H9 (cell line): Measurements from ENCODE around the gene ASMTL. TPM values are rescaled to one million over a fixed set of nuclear protein-coding genes. Genes with fewer than 3 reads are reported as not detected.
A peak's percentile ranks its signal among the peaks of the same experiment; 100 is the strongest.

Experiments used
- DNase-seq: peaks from one replicate; pipeline ENCODE4 v3.0.0-alpha.2; 2017
- H2AFZ ChIP-seq: one replicate; pipeline ENCODE4 v1.6.1; 2013; ENCODE audit warnings: mild to moderate bottlenecking, low read length, control low read depth, moderate library complexity
- H2AK5ac ChIP-seq: 2 replicates; pipeline ENCODE4 v1.6.1; 2013; ENCODE audit warnings: low read length, control low read depth, mixed read lengths; ENCODE audit not compliant: insufficient read length
- H2BK120ac ChIP-seq: one replicate; pipeline ENCODE4 v1.6.1; 2013; ENCODE audit warnings: low read depth, mild to moderate bottlenecking, low read length, control low read depth, inconsistent platforms; ENCODE audit not compliant: poor library complexity, severe bottlenecking
- H2BK12ac ChIP-seq: 2 replicates; pipeline ENCODE4 v1.6.1; 2013; ENCODE audit warnings: low read length, control low read depth, mixed read lengths, low read depth; ENCODE audit not compliant: insufficient read length
- H2BK15ac ChIP-seq: 2 replicates; pipeline ENCODE4 v1.6.1; 2013; ENCODE audit warnings: low read depth, low read length, control low read depth
- H2BK20ac ChIP-seq: one replicate; pipeline ENCODE4 v1.6.1; 2013; ENCODE audit warnings: low read depth, mild to moderate bottlenecking, low read length, control low read depth, inconsistent platforms; ENCODE audit not compliant: poor library complexity, severe bottlenecking
- H2BK5ac ChIP-seq: 2 replicates; pipeline ENCODE4 v1.6.1; 2013; ENCODE audit warnings: low read length, control low read depth, mixed read lengths; ENCODE audit not compliant: insufficient read length
- H3K14ac ChIP-seq: 2 replicates; pipeline ENCODE4 v1.6.1; 2013; ENCODE audit warnings: low read length, control low read depth; ENCODE audit not compliant: insufficient read depth
- H3K18ac ChIP-seq: 2 replicates; pipeline ENCODE4 v1.6.1; 2013; ENCODE audit warnings: low read depth, mild to moderate bottlenecking, mixed read lengths, low read length, control low read depth; ENCODE audit not compliant: insufficient read length
- H3K23ac ChIP-seq: 2 replicates; pipeline ENCODE4 v1.6.1; 2013; ENCODE audit warnings: low read length, control low read depth, mixed read lengths, low read depth; ENCODE audit not compliant: insufficient read length
- H3K23me2 ChIP-seq: 2 replicates; pipeline ENCODE4 v1.6.1; 2013; ENCODE audit warnings: low read depth, mild to moderate bottlenecking, mixed read lengths, low read length, control low read depth; ENCODE audit not compliant: insufficient read length, poor library complexity, severe bottlenecking
- H3K27ac ChIP-seq: 2 replicates; pipeline ENCODE4 v1.5.1; 2013; ENCODE audit warnings: low read length, control low read depth, mixed read lengths, low read depth; ENCODE audit not compliant: insufficient read length
- H3K27me3 ChIP-seq: 2 replicates; pipeline ENCODE4 v1.6.1; 2013; ENCODE audit warnings: low read length, control low read depth, inconsistent platforms; ENCODE audit not compliant: insufficient read depth
- H3K4ac ChIP-seq: 2 replicates; pipeline ENCODE4 v1.6.1; 2013; ENCODE audit warnings: low read depth, mild to moderate bottlenecking, control low read depth, inconsistent platforms, low read length, moderate library complexity
- H3K4me1 ChIP-seq: 2 replicates; pipeline ENCODE4 v1.6.1; 2013; ENCODE audit warnings: low read length, control low read depth, inconsistent platforms; ENCODE audit not compliant: insufficient read depth
- H3K4me2 ChIP-seq: 2 replicates; pipeline ENCODE4 v1.6.1; 2013; ENCODE audit warnings: low read length, control low read depth, mixed read lengths; ENCODE audit not compliant: insufficient read length, insufficient read depth
- H3K56ac ChIP-seq: 2 replicates; pipeline ENCODE4 v1.6.1; 2013; ENCODE audit warnings: low read depth, mild to moderate bottlenecking, mixed read lengths, low read length, control low read depth; ENCODE audit not compliant: insufficient read length
- H3K79me1 ChIP-seq: 2 replicates; pipeline ENCODE4 v1.6.1; 2013; ENCODE audit warnings: low read depth, mild to moderate bottlenecking, moderate library complexity, low read length, control low read depth, inconsistent platforms; ENCODE audit not compliant: insufficient read depth, poor library complexity, severe bottlenecking
- H3K79me2 ChIP-seq: 2 replicates; pipeline ENCODE4 v1.6.1; 2013; ENCODE audit warnings: low read length, control low read depth, inconsistent platforms; ENCODE audit not compliant: insufficient read depth
- H3K9ac ChIP-seq: 2 replicates; pipeline ENCODE4 v1.6.1; 2013; ENCODE audit warnings: low read length, control low read depth, mixed read lengths; ENCODE audit not compliant: insufficient read length; ENCODE audit errors: extremely low read depth
- H3K9me3 ChIP-seq: one replicate; pipeline ENCODE4 v1.6.1; 2013; ENCODE audit warnings: low read depth, low read length, inconsistent platforms; ENCODE audit not compliant: control insufficient read depth
- H3T11ph ChIP-seq: one replicate; pipeline ENCODE4 v1.6.1; 2013; ENCODE audit warnings: mild to moderate bottlenecking, low read length, control low read depth, inconsistent platforms
- H4K20me1 ChIP-seq: one replicate; pipeline ENCODE4 v1.6.1; 2013; ENCODE audit not compliant: control insufficient read depth, insufficient read length, insufficient read depth
- H4K5ac ChIP-seq: 2 replicates; pipeline ENCODE4 v1.6.1; 2013; ENCODE audit warnings: low read depth, mild to moderate bottlenecking, mixed read lengths, low read length, control low read depth; ENCODE audit not compliant: insufficient read length
- H4K8ac ChIP-seq: replicated peaks from 2 replicates; pipeline ENCODE4 v1.6.1; 2013; ENCODE audit warnings: low read length, control low read depth, mixed read lengths, low read depth; ENCODE audit not compliant: insufficient read length
- H4K91ac ChIP-seq: 2 replicates; pipeline ENCODE4 v1.6.1; 2013; ENCODE audit warnings: low read depth, mild to moderate bottlenecking, moderate library complexity, mixed read lengths, low read length, control low read depth; ENCODE audit not compliant: insufficient read length
- H3K27ac Mint-ChIP-seq, 3 experiments: 2 replicates in 2 of 3; 3 replicates in 1 of 3; pipeline ENCODE4 v1.8.0; 2020 to 2021; ENCODE audit warnings: mixed read lengths in 3 of 3, mild to moderate bottlenecking in 1 of 3, moderate library complexity in 1 of 3
- H3K27me3 Mint-ChIP-seq: 2 replicates; pipeline ENCODE4 v1.8.0; 2021; ENCODE audit warnings: low read depth, mild to moderate bottlenecking, moderate library complexity, mixed read lengths
- H3K36me3 Mint-ChIP-seq, 3 experiments: 2 replicates in 2 of 3; 3 replicates in 1 of 3; pipeline ENCODE4 v1.8.0; 2020 to 2021; ENCODE audit warnings: low read depth in 3 of 3, mixed read lengths in 3 of 3; ENCODE audit not compliant: insufficient read depth in 1 of 3
- H3K4me1 Mint-ChIP-seq, 2 experiments: 2 replicates each; pipeline ENCODE4 v1.8.0; 2020; ENCODE audit warnings: mixed read lengths in 2 of 2
- H3K4me3 Mint-ChIP-seq, 2 experiments: 2 replicates in 1 of 2; 3 replicates in 1 of 2; pipeline ENCODE4 v1.8.0; 2020 to 2021; ENCODE audit warnings: mild to moderate bottlenecking in 2 of 2, mixed read lengths in 2 of 2, moderate library complexity in 1 of 2
- H3K9me3 Mint-ChIP-seq, 2 experiments: 2 replicates in 1 of 2; 3 replicates in 1 of 2; pipeline ENCODE4 v1.8.0; 2020; ENCODE audit warnings: mild to moderate bottlenecking in 2 of 2, mixed read lengths in 2 of 2, moderate library complexity in 1 of 2
- WGBS: extraction: QIAGEN DNeasy Blood & Tissue Kit; methylation state at CpG from one replicate; pipeline ENCODE4 v1.1.7; 2013; ENCODE audit warnings: missing lambda C conversion rate, low lambda C conversion rate, mixed read lengths; ENCODE audit not compliant: insufficient read length; ENCODE audit errors: extremely low coverage; 5-methylcytosine and 5-hydroxymethylcytosine counted together
- total RNA-seq: library from RNA; stranded (reverse); gene quantifications from 2 replicates; pipeline ENCODE4 v1.2.1, GENCODE V29; 2021
- TF ChIP-seq, protein P1 (sequence below): fragments of 200-600 bp; sonication (generic); conservative IDR thresholded peaks from 3 replicates; pipeline ENCODE4 v1.8.0; 2021; ENCODE audit warnings: antibody characterized with exemption, mild to moderate bottlenecking

The ASMTL gene
- total RNA-seq, 1 experiment from 2014 or later = 59.8 TPM

DNA sequence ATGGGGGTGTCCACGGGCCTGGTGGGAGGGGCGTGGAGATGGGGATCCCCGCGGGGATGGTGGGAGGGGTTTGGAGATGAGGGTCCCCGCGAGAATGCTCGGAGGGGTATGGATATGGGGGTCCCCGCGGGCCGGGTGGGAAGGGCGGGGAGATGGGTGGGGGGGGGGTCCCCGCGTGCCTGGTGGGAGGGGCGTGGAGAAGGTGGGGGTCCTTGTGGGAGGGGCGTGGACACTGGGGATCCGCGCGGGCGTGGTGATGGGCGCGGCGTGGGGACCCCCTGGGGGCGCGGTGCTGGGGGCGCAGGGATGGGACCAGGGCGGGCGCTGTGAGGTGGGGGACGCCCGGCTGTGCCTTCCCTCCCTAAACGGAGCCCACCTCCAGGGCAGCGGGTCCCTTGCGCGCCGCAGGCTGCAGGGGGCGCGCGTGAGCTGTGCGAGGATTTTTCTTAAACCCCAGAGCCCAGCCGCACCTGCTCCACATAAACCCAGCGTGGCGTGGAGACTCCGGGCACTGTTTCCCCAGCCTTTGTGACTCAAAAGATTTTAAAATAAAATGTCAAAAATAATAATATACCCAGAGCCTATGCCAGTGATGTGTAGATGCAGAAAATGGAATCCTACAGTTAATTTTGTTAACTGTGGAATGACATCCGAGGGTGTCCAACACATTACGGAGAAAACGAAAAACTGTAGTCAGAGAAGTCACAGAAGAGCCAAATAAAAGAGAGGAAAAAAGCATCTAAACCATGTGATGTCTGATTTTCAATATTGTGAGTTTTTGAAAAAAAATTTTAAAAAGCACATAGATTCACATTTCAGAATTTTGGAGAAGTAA, 1.5 kb upstream of the ASMTL start:
- peaks cover 10 to 11% (median 10%) of the 10 kb centered on the region in 3 experiments for H3K36me3 Mint-ChIP-seq
- no peak overlapping the region for H3K4me2 ChIP-seq
- H4K5ac ChIP-seq = no peak overlapping the region
- H3K9me3 ChIP-seq = peaks cover 6% of the 10 kb centered on the region
- no peaks in the 10 kb centered on the region for H3K4me1 ChIP-seq
- WGBS = no CpG with 5 or more reads among the region's 45 CpGs
- H3K27me3 Mint-ChIP-seq = no peaks in the 10 kb centered on the region; the same call in none of the 2 replicates
- no peak overlapping the region for H2BK120ac ChIP-seq
- peak; percentile 86 for DNase-seq
- H4K91ac ChIP-seq = no peak overlapping the region
- no peak overlapping the region for H3K4ac ChIP-seq
- no peak overlapping the region for H3K18ac ChIP-seq
- H3K27ac Mint-ChIP-seq = no peak overlapping the region
- H3K27me3 ChIP-seq = no peaks in the 10 kb centered on the region
- H4K8ac ChIP-seq = no peak overlapping the region
- H2BK20ac ChIP-seq = no peak overlapping the region
- no peak overlapping the region for H2BK15ac ChIP-seq
- H3K27ac ChIP-seq = no peak overlapping the region
- no peak overlapping the region for H3K9ac ChIP-seq
- no peak overlapping the region for H3K56ac ChIP-seq
- TF ChIP-seq, protein P1, sequence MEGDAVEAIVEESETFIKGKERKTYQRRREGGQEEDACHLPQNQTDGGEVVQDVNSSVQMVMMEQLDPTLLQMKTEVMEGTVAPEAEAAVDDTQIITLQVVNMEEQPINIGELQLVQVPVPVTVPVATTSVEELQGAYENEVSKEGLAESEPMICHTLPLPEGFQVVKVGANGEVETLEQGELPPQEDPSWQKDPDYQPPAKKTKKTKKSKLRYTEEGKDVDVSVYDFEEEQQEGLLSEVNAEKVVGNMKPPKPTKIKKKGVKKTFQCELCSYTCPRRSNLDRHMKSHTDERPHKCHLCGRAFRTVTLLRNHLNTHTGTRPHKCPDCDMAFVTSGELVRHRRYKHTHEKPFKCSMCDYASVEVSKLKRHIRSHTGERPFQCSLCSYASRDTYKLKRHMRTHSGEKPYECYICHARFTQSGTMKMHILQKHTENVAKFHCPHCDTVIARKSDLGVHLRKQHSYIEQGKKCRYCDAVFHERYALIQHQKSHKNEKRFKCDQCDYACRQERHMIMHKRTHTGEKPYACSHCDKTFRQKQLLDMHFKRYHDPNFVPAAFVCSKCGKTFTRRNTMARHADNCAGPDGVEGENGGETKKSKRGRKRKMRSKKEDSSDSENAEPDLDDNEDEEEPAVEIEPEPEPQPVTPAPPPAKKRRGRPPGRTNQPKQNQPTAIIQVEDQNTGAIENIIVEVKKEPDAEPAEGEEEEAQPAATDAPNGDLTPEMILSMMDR = peak; percentile 97
- H4K20me1 ChIP-seq = no peaks in the 10 kb centered on the region
- H3K4me1 Mint-ChIP-seq = 0 out of 4 replicates have a peak, but pooled peaks cover 0 to 2% of the 10 kb centered on the region in 2 experiments
- peak overlapping the region; percentile 8 to 21; a peak in 4 of 5 replicates for H3K4me3 Mint-ChIP-seq
- no peak overlapping the region for H3K14ac ChIP-seq
- peaks cover 10% of the 10 kb centered on the region in 2 experiments for H3K9me3 Mint-ChIP-seq
- H3K23me2 ChIP-seq = no peaks in the 10 kb centered on the region
- H2BK5ac ChIP-seq = no peak overlapping the region
- no peak overlapping the region for H2BK12ac ChIP-seq
- no peak overlapping the region for H3K23ac ChIP-seq
- H2AK5ac ChIP-seq = no peak overlapping the region
- H3T11ph ChIP-seq = no peak overlapping the region
- H3K79me2 ChIP-seq = peaks cover 13% of the 10 kb centered on the region; the same call in 1 of the 2 replicates
- H2AFZ ChIP-seq = no peak overlapping the region
- H3K79me1 ChIP-seq = peaks cover 7% of the 10 kb centered on the region
